Psoas muscle (tissue), 8 donors: ENCODE data around the gene SERHL2. TPM values are rescaled to one million over a fixed set of nuclear protein-coding genes. Genes with fewer than 3 reads are reported as not detected.
"Not testable (repeated sequence)": the region's sequence is repeated elsewhere in the genome, so short reads cannot be mapped to it uniquely, and the experiment has no call there.

Source experiments
- ATAC-seq, 4 donors: fragments of 200-7000 bp; cut with Tn5 transposase; one replicate each; pipeline ENCODE4 v1.9.1; 2020; ENCODE audit warnings: moderate library complexity in 3 of 4, mild to moderate bottlenecking in 2 of 4
- DNase-seq, 2 donors: peaks; one replicate each; pipeline ENCODE4 v3.0.0-alpha.2; 2020
- H3K27ac ChIP-seq: fragments of 200-600 bp; one replicate; pipeline ENCODE4 v1.8.0; 2022
- H3K27me3 ChIP-seq, 3 donors: fragments of 200-600 bp in 1 of 3; one replicate each; pipeline versions ENCODE4 v1.6.1 to v1.8.0; 2013 to 2022; ENCODE audit warnings: low read length in 2 of 3, mild to moderate bottlenecking in 2 of 3, moderate library complexity in 1 of 3; ENCODE audit not compliant: insufficient read depth in 3 of 3
- H3K36me3 ChIP-seq, 2 donors: fragments of 200-600 bp in 1 of 2; one replicate each; pipeline versions ENCODE4 v1.6.1 to v1.8.0; 2013 to 2022; ENCODE audit warnings: low read depth in 1 of 2, mild to moderate bottlenecking in 1 of 2, moderate library complexity in 1 of 2; ENCODE audit not compliant: insufficient read depth in 1 of 2
- H3K4me1 ChIP-seq: fragments of 200-600 bp; one replicate; pipeline ENCODE4 v1.8.0; 2022
- H3K4me3 ChIP-seq: fragments of 200-600 bp; one replicate; pipeline ENCODE4 v1.8.0; 2022; ENCODE audit warnings: mild to moderate bottlenecking
- H3K9me3 ChIP-seq: fragments of 200-600 bp; one replicate; pipeline ENCODE4 v1.8.0; 2022
- CTCF ChIP-seq: fragments of 200-600 bp; IDR thresholded peaks from one replicate; pipeline ENCODE4 v1.8.0; 2022; ENCODE audit warnings: antibody characterized with exemption
- WGBS, 3 donors: extraction: QIAGEN DNeasy Blood & Tissue Kit; methylation state at CpG; one replicate each; pipeline versions ENCODE4 v1.1.6 to v1.1.7; 2013; 5-methylcytosine and 5-hydroxymethylcytosine counted together
- intact Hi-C, 2 donors: fragments of 100-400 bp; cut with DNase I; formaldehyde crosslinking; loops; one replicate each; pipeline versions ENCODE4 v1.11.0 to v1.14.2; 2022
- polyA plus RNA-seq, 3 donors: library from polyadenylated mRNA; stranded (reverse); fragments of 200-250 nt; gene quantifications; one replicate each; pipeline ENCODE4 v1.2.3, GENCODE V29; 2013
- total RNA-seq, 4 donors: library from RNA; stranded (reverse); fragmentation: NEBNext Ultra II Directional in 2 of 4; extraction: Animal tissue kit (Norgen Biotek cat#: 25700) in 2 of 4; gene quantifications; one replicate each; pipeline versions ENCODE4 v1.2.1 to v1.2.4, GENCODE V29; 2021 to 2023
- donor health status: healthy with polysubstance abuse.
- donor health status: DM: no; HTN: no; CAD: no; lungs with moderate emphysema.
- donor health status: Bipolar disorder and iron deficiency.
- donor health status: healthy.
- donor health status: DM: yes; HTN: yes; CAD: no.
- donor health status: DM: no; HTN: no; CAD: no.
- donor health status: DM: no; HTN: no; CAD: no.
- donor health status: DM: yes; HTN: yes; CAD: no.

SERHL2 gene
- total and polyA plus RNA-seq, 7 donors, result 0.82 to 1.6 (median 1.1) TPM

- Histone ChIP-seq H3K9me3 (no peaks in the 10 kb centered on the region), H3K36me3 (peaks cover 0 to 51% of the 10 kb centered on the region in 2 donors), H3K4me3 (no peak overlapping the region), H3K4me1 (peaks cover 4% of the 10 kb centered on the region), H3K27me3 (no peaks in the 10 kb centered on the region), H3K27ac (no peak overlapping the region)
- no peak for TF ChIP-seq CTCF
- WGBS, 3 donors, result 75 to 87% (median 80%) methylated on average over 15 of the region's 15 CpGs
- intact Hi-C loops, result no loop called here
- no peak for DNase-seq
- ATAC-seq, result no peak
Observed at GRCh38 chr22:42577623-42578240, 24.0 kb downstream of the SERHL2 start.

DNA sequence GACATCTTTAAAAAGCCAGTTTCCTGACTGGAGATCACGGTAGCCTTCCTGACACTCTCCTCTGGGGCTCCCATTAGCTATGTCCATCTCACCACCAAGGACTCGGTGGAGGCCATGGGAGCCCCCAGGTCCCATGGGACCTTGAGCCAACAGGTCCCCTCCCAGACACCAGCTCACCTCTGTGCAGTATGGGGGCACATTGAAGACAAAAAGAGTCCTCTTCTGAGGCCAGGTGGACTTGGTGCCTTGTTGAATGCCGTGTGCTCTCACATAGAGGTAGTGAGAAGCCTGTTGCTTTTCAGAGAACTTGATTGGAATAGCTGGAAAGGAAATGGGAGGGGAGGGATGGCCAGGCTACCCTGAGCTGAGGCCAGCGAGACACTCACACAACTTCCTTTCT is 26.3 kb downstream of the SERHL2 start:
- WGBS, 3 donors, result 74 to 79% (median 74%) methylated on average over 3 of the region's 4 CpGs
- H3K4me3 ChIP-seq, intact Hi-C loops: not testable (repeated sequence)

DNA sequence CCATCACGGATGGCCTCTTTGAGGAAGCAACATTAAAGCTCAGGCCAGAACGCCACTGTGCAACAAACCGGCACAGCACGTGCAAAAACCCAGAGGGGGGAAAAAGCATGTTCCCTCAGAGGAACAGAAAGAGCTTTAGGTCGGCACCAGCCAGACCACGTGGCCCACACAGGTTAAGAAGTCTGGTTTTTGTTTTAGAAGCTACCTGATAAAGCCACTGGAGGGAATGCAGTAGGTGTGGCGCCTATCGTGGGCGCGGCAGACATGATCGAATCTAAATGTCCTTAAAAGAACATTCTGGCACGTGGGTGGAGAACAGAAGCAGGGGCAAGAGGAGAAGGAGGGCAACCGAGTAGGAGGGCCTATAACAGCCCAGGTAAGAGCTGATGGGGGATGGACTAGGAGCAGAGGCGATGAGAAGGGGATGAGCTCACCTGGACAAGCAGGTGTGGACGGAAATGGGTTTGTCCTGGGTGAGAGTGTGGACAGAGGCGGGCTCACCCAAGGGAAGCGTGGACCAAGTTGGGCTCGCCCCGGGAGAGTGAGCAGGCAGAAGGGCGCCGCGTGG is 27.5 kb downstream of the SERHL2 start:
- H3K9me3 ChIP-seq, DNase-seq, H3K27me3 ChIP-seq, H3K4me1 ChIP-seq, intact Hi-C loops: not testable (repeated sequence)
- H3K27ac ChIP-seq, result peak overlapping the region; percentile 66
- H3K36me3 ChIP-seq, result peaks cover 2 to 67% of the 10 kb centered on the region in 2 donors
- peak in 2 of 4 donors; percentile 5 to 36 for ATAC-seq
- WGBS, 3 donors, result 1 to 4% (median 2%) methylated on average over 4 to 12 of the region's 22 CpGs
- H3K4me3 ChIP-seq, result peak overlapping the region; percentile 83

More for the DNA sequence above, 26.3 kb downstream of the SERHL2 start:
- not testable (repeated sequence) for DNase-seq, H3K4me1 ChIP-seq, H3K27ac ChIP-seq, H3K9me3 ChIP-seq, ATAC-seq, H3K27me3 ChIP-seq
- H3K36me3 ChIP-seq, result peaks cover 0 to 58% of the 10 kb centered on the region in 2 donors

DNA sequence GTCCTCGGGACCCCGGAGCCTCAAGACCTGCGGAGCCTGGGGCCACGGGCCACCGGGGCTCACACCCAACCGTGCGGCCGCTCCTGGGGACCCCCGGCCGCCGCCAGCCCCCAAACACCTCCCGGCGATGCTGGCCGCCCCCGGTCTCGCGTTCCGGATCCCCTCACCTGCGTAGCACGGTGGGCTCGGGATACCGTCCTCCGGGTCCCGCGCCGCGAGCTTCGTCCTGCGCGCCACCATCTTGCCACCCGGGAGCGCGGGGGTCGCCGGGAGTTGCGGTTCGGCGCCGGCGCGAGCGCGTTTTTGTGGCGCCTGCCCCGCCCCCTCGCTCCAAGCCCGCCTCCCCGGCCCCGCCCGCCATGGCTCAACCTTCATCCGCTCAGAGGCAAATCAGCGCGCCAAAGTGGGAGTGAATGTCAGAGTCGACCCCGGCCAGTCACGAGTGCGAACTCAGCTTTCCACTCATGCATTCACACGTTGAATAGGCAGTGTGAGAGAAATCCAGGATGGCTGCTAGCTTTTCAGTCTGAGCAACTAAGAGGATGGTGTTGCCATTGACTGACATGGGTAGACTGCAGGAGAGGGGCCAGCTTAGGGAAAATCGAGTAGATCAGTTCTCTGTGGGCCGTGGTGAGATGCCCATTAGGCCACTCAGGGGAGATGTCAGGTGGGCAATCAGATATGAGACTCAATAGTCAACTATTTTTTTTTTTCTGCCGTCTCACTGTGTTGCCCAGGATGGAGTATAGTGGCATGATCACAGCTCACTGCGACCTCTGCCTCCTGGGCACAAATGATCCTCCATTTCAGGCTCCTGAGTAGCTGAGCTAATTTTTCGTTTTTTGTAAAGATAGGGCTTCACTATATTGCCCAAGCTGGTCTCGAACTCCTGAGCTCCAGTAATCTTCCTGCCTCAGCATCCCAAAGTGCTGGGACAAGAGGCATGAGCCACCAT is 28.3 kb downstream of the SERHL2 start:
- H3K4me3 ChIP-seq, result peak overlapping the region; percentile 83
- WGBS, 3 donors, result 5 to 7% (median 5%) methylated on average over 50 to 64 of the region's 64 CpGs

DNA sequence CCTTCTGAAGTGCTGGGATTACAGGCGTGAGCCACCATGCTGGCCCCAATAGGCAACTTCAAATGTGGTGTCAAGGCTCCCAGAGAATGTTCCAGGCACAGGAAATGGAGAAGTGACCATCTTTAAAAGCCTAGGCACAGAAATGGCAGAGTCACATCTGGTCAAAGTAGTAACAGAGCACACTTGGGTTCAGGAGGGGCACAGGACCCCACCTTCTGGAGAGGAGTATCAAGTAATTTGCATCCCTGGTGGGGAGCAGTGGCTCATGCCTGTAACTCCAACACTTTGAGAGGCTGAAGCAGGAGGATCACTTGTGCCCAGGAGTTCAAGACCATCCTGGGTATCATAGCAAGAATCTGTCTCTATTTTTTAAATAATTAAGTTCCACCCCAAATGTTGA is 29.2 kb downstream of the SERHL2 start:
- no peak for TF ChIP-seq CTCF
- H3K4me3 ChIP-seq, result no peak overlapping the region
- peaks cover 2 to 73% of the 10 kb centered on the region in 2 donors for H3K36me3 ChIP-seq
- ATAC-seq (no peak), DNase-seq (no peak)
- intact Hi-C loops, result no loop called here
- no peaks in the 10 kb centered on the region for H3K27me3 ChIP-seq
- WGBS, 3 donors, result 88 to 91% (median 91%) methylated on average over 1 of the region's 1 CpG
- H3K4me1 ChIP-seq, result peaks cover 4% of the 10 kb centered on the region
- no peaks in the 10 kb centered on the region for H3K9me3 ChIP-seq
- no peak overlapping the region for H3K27ac ChIP-seq

More for the DNA sequence above, 28.3 kb downstream of the SERHL2 start:
- peaks cover 4% of the 10 kb centered on the region for H3K4me1 ChIP-seq
- TF ChIP-seq CTCF, result no peak
- H3K36me3 ChIP-seq, result peaks cover 2 to 73% of the 10 kb centered on the region in 2 donors
- intact Hi-C loops, result no loop called here
- H3K27ac ChIP-seq, result peak overlapping the region; percentile 66
- DNase-seq, result peak; percentile 86 to 87
- no peaks in the 10 kb centered on the region for H3K9me3 ChIP-seq
- no peaks in the 10 kb centered on the region for H3K27me3 ChIP-seq
- ATAC-seq, result peak; percentile 81 to 94 (median 92)
